Liver (tissue), 9 donors: ENCODE data around the gene MED17. TPM values are rescaled to one million over a fixed set of nuclear protein-coding genes. Genes with fewer than 3 reads are reported as not detected.

Experiments
- DNase-seq: peaks from one replicate; pipeline ENCODE4 v3.0.0-alpha.2; 2017; ENCODE audit warnings: low spot score
- H3K27ac ChIP-seq, 2 donors: one replicate each; pipeline ENCODE4 v1.7.0; 2013; ENCODE audit warnings: inconsistent platforms in 2 of 2, low read length in 2 of 2, control low read depth in 1 of 2, low read depth in 1 of 2, mild to moderate bottlenecking in 1 of 2
- H3K27me3 ChIP-seq, 4 donors: one replicate each; pipeline versions ENCODE4 v1.6.1 to v1.7.0; 2013; ENCODE audit warnings: low read length in 3 of 4, inconsistent platforms in 1 of 4, mild to moderate bottlenecking in 1 of 4, moderate library complexity in 1 of 4; ENCODE audit not compliant: control insufficient read depth in 4 of 4, insufficient read depth in 4 of 4
- H3K36me3 ChIP-seq, 4 donors: one replicate each; pipeline versions ENCODE4 v1.6.1 to v1.7.0; 2013; ENCODE audit warnings: low read length in 3 of 4, mild to moderate bottlenecking in 3 of 4, low read depth in 1 of 4, moderate library complexity in 1 of 4; ENCODE audit not compliant: control insufficient read depth in 4 of 4, insufficient read depth in 3 of 4
- H3K4me1 ChIP-seq, 4 donors: one replicate each; pipeline versions ENCODE4 v1.6.1 to v1.7.0; 2013; ENCODE audit warnings: low read length in 3 of 4, mild to moderate bottlenecking in 3 of 4, moderate library complexity in 1 of 4; ENCODE audit not compliant: control insufficient read depth in 4 of 4, insufficient read depth in 4 of 4
- H3K4me3 ChIP-seq, 3 donors: one replicate each; pipeline versions ENCODE4 v1.6.1 to v1.7.0; 2013; ENCODE audit warnings: low read length in 3 of 3, control low read depth in 1 of 3, low read depth in 1 of 3, mild to moderate bottlenecking in 1 of 3
- H3K9ac ChIP-seq, 2 donors: one replicate each; pipeline ENCODE4 v1.7.0; 2013; ENCODE audit warnings: low read length in 2 of 2, mild to moderate bottlenecking in 2 of 2, moderate library complexity in 2 of 2, control low read depth in 1 of 2, low read depth in 1 of 2
- H3K9me3 ChIP-seq, 4 donors: one replicate each; pipeline versions ENCODE4 v1.6.1 to v1.7.0; 2013; ENCODE audit warnings: low read length in 3 of 4; ENCODE audit not compliant: control insufficient read depth in 4 of 4
- ATF3 ChIP-seq: IDR thresholded peaks from 2 replicates; pipeline ENCODE4 v1.6.1; 2016; ENCODE audit warnings: antibody characterized with exemption
- CTCF ChIP-seq: fragments of 150-350 bp; IDR thresholded peaks from 2 replicates; pipeline ENCODE4 v1.5.1; 2017; ENCODE audit warnings: improper control_type of control experiment, low read depth, low read length; ENCODE audit not compliant: missing input control
- EGR1 ChIP-seq, 2 donors: IDR thresholded peaks; 2 replicates each; pipeline ENCODE4 v1.6.1; 2016 to 2018; ENCODE audit warnings: antibody characterized with exemption in 2 of 2, low read depth in 2 of 2
- FOXA1 ChIP-seq: IDR thresholded peaks from 2 replicates; pipeline ENCODE4 v1.6.1; 2016; ENCODE audit warnings: antibody characterized with exemption
- FOXA2 ChIP-seq: IDR thresholded peaks from 2 replicates; pipeline ENCODE4 v1.6.1; 2016; ENCODE audit warnings: antibody characterized with exemption
- GABPA ChIP-seq, 2 donors: IDR thresholded peaks in 1 of 2; conservative IDR thresholded peaks in 1 of 2; 2 replicates each; pipeline ENCODE4 v1.6.1; 2016; ENCODE audit warnings: antibody characterized with exemption in 2 of 2, mild to moderate bottlenecking in 1 of 2, moderate library complexity in 1 of 2
- HNF4A ChIP-seq, 2 donors: conservative IDR thresholded peaks; 2 replicates each; pipeline ENCODE4 v1.6.1; 2016; ENCODE audit warnings: antibody characterized with exemption in 2 of 2, mild to moderate bottlenecking in 2 of 2
- HNF4G ChIP-seq: IDR thresholded peaks from 2 replicates; pipeline ENCODE4 v1.6.1; 2016; ENCODE audit warnings: antibody characterized with exemption
- JUND ChIP-seq, 2 donors: IDR thresholded peaks; 2 replicates each; pipeline ENCODE4 v1.6.1; 2016; ENCODE audit warnings: antibody characterized with exemption in 2 of 2
- MAX ChIP-seq: IDR thresholded peaks from 2 replicates; pipeline ENCODE4 v1.6.1; 2016; ENCODE audit warnings: antibody characterized with exemption
- NR2F2 ChIP-seq: IDR thresholded peaks from 2 replicates; pipeline ENCODE4 v1.6.1; 2016; ENCODE audit warnings: antibody characterized with exemption
- RAD21 ChIP-seq, 2 donors: IDR thresholded peaks; 2 replicates each; pipeline ENCODE4 v1.6.1; 2016; ENCODE audit warnings: antibody characterized with exemption in 2 of 2, mild to moderate bottlenecking in 2 of 2
- RXRA ChIP-seq, 2 donors: IDR thresholded peaks; 2 replicates each; pipeline ENCODE4 v1.6.1; 2017 to 2018; ENCODE audit warnings: antibody characterized with exemption in 2 of 2, mild to moderate bottlenecking in 1 of 2
- SP1 ChIP-seq: IDR thresholded peaks from 2 replicates; pipeline ENCODE4 v1.6.1; 2018; ENCODE audit warnings: antibody characterized with exemption, mild to moderate bottlenecking
- TAF1 ChIP-seq: conservative IDR thresholded peaks from 2 replicates; pipeline ENCODE4 v1.6.1; 2016; ENCODE audit warnings: antibody characterized with exemption, mild to moderate bottlenecking
- YY1 ChIP-seq: IDR thresholded peaks from 2 replicates; pipeline ENCODE4 v1.6.1; 2016; ENCODE audit warnings: antibody characterized with exemption, mild to moderate bottlenecking
- ZBTB33 ChIP-seq: IDR thresholded peaks from 2 replicates; pipeline ENCODE4 v1.6.1; 2016; ENCODE audit warnings: antibody characterized with exemption
- WGBS: extraction: QIAGEN DNeasy Blood & Tissue Kit; methylation state at CpG from one replicate; pipeline ENCODE4 v1.1.7; 2013; 5-methylcytosine and 5-hydroxymethylcytosine counted together
- polyA plus RNA-seq, 2 donors: library from polyadenylated mRNA; stranded (reverse) in 1 of 2; unstranded in 1 of 2; fragments of 200-250 nt in 1 of 2; fragments of >200 nt in 1 of 2; fragmentation: Nextera tagmentation in 1 of 2; extraction: Ambion mirVana in 1 of 2; gene quantifications; one replicate each; pipeline versions ENCODE4 v1.2.1 to v1.2.3, GENCODE V29; 2013 to 2015
- total RNA-seq, 2 donors: library from RNA; depleted of rRNA; stranded (reverse); fragments of >200 nt; gene quantifications; one replicate each; pipeline ENCODE4 v1.2.3, GENCODE V29; 2014
- TF ChIP-seq, protein P1 (sequence below): IDR thresholded peaks from 2 replicates; pipeline ENCODE4 v1.6.1; 2016; ENCODE audit warnings: antibody characterized with exemption, mild to moderate bottlenecking
- donor health status: healthy.
- donor health status: healthy.
- donor health status: healthy.
- donor health status: healthy.
- donor health status: healthy.

MED17 gene
- total and polyA plus RNA-seq, 4 donors: 2.8 to 12.7 (median 7.5) TPM

DNA sequence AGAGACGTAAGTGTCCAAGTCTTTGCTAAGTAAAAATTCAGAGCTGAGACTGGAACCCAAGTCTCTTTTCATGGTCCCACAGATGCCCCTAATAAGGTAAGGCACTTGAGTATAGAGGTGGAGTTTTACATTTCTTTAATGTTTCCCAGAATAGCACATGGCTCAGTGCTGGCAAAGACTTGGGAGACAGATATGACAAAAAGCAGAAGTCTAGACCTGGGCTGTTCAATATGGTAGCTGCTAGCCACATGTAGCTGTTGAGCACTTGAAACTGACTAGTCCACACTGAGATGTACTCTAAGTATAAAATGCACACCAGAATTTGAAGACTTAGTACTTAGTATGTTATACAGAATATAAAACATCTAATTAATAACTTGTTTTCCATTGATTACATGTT lies 48.7 kb downstream of the MED17 start:
- peak; percentile 1 for DNase-seq
- Histone ChIP-seq H3K27ac (no peak overlapping the region), H3K36me3 (no peaks in the 10 kb centered on the region), H3K27me3 (no peaks in the 10 kb centered on the region), H3K9me3 (no peaks in the 10 kb centered on the region), H3K4me3 (no peak overlapping the region), H3K9ac (no peak overlapping the region), H3K4me1 (no peaks in the 10 kb centered on the region)
- TF ChIP-seq RXRA (IDR thresholded peaks at IDR 0.05): no peak
- no peak for TF ChIP-seq HNF4A (conservative IDR thresholded peaks at IDR 0.05)
- no peak for TF ChIP-seq RAD21 (IDR thresholded peaks at IDR 0.05)
- TF ChIP-seq, protein P1, sequence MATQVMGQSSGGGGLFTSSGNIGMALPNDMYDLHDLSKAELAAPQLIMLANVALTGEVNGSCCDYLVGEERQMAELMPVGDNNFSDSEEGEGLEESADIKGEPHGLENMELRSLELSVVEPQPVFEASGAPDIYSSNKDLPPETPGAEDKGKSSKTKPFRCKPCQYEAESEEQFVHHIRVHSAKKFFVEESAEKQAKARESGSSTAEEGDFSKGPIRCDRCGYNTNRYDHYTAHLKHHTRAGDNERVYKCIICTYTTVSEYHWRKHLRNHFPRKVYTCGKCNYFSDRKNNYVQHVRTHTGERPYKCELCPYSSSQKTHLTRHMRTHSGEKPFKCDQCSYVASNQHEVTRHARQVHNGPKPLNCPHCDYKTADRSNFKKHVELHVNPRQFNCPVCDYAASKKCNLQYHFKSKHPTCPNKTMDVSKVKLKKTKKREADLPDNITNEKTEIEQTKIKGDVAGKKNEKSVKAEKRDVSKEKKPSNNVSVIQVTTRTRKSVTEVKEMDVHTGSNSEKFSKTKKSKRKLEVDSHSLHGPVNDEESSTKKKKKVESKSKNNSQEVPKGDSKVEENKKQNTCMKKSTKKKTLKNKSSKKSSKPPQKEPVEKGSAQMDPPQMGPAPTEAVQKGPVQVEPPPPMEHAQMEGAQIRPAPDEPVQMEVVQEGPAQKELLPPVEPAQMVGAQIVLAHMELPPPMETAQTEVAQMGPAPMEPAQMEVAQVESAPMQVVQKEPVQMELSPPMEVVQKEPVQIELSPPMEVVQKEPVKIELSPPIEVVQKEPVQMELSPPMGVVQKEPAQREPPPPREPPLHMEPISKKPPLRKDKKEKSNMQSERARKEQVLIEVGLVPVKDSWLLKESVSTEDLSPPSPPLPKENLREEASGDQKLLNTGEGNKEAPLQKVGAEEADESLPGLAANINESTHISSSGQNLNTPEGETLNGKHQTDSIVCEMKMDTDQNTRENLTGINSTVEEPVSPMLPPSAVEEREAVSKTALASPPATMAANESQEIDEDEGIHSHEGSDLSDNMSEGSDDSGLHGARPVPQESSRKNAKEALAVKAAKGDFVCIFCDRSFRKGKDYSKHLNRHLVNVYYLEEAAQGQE: no peak
- no peak for TF ChIP-seq NR2F2
- no peak for TF ChIP-seq ZBTB33
- TF ChIP-seq HNF4G: no peak
- no peak for TF ChIP-seq TAF1
- no peak for TF ChIP-seq CTCF
- TF ChIP-seq ATF3: no peak
- TF ChIP-seq YY1: no peak
- TF ChIP-seq FOXA1: no peak
- TF ChIP-seq MAX: no peak
- TF ChIP-seq SP1: no peak
- TF ChIP-seq EGR1 (IDR thresholded peaks at IDR 0.05; ENCODE audit: low read depth in 2 of 2): no peak
- TF ChIP-seq GABPA (IDR thresholded peaks at IDR 0.05 in 1 of 2, conservative IDR thresholded peaks at IDR 0.05 in 1 of 2): no peak
- no peak for TF ChIP-seq JUND (IDR thresholded peaks at IDR 0.05)
- TF ChIP-seq FOXA2: no peak
- WGBS: 94% methylated on average over 1 of the region's 1 CpG
